ENCODE measurements around the gene SF3B4.
"Not testable (repeated sequence)": the region's sequence is repeated elsewhere in the genome, so short reads cannot be mapped to it uniquely, and the experiment has no call there.

- TF ChIP-seq POLR2A, CTCF (IDR thresholded peaks at IDR 0.05): not testable (repeated sequence)
Measured at GRCh38 chr1:149938668-149939003, 11.0 kb upstream of the SF3B4 start.
